HFF-Myc (cell line): ENCODE data around the gene KRT7.

Source experiments
- DNase-seq: peaks from one replicate; pipeline ENCODE4 v3.0.0-alpha.2; 2011; ENCODE audit warnings: low read depth; ENCODE audit errors: extremely low read depth
- H3K4me3 ChIP-seq: replicated peaks from 2 replicates; pipeline ENCODE4 v1.5.1; 2011; ENCODE audit warnings: low read depth, mild to moderate bottlenecking, control low read depth, low read length
- TF ChIP-seq, protein P1 (sequence below): IDR thresholded peaks from 2 replicates; pipeline ENCODE4 v1.5.1; 2012; ENCODE audit warnings: mild to moderate bottlenecking, low read depth, low read length, control low read depth; ENCODE audit errors: missing control alignments

KRT7 gene

DNA sequence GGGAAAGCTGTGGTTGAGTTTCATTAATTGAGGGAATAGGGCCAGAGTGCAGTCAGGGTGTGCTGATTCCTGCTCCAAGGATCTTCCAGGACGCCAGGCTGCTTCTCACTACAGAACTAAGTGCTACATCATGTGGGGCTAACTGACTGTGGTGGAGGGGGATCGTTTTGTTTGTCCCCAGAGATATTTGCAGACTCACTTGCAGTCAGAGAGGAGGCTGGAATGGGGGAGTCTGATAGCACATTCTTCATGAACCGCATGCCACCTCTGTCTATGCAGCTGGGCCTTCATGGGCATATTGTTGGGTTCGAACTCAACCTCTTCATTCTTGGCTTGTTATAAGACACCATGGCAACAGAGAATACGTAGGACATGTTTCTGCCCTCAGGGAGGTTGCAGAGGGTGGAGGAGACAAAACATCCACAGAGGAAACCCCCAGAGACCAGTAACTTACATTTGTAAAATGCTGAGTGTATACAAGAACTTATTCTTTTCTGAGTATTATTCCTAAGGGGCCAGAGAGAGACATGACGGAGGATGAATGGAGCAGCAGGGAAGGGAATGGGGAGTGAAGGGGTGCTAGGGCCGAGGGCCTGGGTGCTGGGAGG is 13.0 kb downstream of the KRT7 start:
- no peak overlapping the region for H3K4me3 ChIP-seq

DNA sequence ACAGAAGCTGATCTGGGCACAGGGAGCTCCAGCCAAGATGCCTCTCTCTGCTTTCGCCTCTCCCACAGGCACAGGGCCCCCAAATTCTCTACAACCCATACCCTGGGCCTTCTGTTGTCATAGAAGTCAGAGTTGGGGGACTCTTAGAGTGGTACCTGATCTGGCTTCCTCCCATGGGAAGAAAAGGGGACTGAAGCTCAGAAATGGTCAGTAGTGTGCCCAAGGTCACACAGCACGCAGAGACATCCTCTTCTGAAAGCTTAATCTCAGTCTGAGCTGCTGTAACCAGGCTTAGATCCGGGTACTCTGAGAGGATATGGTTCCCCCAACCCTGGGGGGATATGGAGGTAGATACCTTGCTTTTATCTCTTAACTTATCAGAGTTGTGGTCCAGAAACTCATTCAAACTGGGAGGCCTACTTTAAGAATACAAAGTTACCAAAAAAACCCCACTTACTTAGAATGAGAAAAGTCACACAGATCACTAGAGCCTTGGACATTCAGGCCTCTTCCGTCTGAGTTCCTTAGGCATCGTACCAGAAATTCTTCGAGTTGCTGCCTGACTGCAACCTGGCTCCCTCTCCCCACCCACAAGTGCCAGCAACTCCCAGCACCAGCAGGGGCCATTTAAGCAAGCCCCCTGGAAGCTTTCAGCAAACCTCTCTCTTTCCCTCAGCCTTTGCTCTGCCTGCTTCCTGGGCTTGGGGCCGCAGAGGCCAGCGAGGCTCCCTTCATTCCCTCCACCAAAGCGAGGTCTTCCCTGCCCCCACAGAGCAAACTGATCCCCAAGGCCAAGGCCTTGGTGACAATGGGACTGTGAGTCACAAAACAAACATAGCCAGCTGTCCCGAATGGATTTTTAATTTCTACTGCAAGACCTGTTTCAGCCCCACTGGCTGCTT is 13.9 kb downstream of the KRT7 start:
- H3K4me3 ChIP-seq, result no peak overlapping the region
- no peak for DNase-seq
- TF ChIP-seq, protein P1, sequence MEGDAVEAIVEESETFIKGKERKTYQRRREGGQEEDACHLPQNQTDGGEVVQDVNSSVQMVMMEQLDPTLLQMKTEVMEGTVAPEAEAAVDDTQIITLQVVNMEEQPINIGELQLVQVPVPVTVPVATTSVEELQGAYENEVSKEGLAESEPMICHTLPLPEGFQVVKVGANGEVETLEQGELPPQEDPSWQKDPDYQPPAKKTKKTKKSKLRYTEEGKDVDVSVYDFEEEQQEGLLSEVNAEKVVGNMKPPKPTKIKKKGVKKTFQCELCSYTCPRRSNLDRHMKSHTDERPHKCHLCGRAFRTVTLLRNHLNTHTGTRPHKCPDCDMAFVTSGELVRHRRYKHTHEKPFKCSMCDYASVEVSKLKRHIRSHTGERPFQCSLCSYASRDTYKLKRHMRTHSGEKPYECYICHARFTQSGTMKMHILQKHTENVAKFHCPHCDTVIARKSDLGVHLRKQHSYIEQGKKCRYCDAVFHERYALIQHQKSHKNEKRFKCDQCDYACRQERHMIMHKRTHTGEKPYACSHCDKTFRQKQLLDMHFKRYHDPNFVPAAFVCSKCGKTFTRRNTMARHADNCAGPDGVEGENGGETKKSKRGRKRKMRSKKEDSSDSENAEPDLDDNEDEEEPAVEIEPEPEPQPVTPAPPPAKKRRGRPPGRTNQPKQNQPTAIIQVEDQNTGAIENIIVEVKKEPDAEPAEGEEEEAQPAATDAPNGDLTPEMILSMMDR, result no peak

More for the DNA sequence above, 13.0 kb downstream of the KRT7 start:
- TF ChIP-seq, protein P1, result no peak
- no peak for DNase-seq

DNA sequence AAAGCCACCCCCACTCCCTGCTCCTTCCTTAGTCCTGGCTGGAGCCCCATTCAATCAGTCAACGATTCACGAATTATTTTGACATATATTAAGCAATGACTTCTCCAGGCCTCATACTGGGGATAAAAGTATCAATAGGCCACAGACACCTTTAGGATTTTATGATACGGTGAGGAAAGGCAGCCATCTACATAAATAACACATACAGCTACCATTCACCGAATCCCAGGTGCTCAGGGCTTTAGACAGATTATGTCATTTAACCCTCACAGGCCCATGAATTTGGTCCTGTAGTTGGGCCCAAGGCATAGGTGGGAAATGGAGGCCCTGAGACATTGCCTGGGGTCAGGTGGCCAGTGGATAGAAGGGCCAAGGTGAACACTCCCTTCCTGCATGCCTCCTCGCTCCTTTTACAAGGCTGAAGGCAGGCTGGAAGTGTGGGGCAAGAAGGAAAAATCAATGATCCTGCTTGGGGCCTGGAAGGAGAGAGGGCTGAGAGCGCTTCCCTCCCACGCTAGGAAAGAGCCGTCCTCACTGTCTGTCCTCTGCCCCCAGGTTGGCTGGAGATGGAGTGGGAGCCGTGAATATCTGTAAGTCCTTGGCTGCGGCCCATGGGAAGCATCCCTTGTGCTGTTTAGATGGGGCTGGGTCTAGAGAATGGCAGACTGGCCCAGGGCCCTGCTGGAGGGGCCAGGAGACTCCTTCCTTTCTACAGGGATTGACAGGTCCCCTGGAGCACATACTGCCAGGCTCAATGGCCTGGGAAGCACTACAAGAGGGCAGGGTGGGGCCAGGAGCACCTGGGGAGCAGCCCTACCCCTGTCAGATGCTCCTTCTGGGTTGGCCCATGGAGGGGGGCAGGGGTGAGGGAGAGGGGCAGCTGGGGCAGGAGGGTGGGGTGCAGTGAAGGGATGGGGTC is 14.8 kb downstream of the KRT7 start:
- no peak for DNase-seq
- TF ChIP-seq, protein P1, result no peak
- no peak overlapping the region for H3K4me3 ChIP-seq

DNA sequence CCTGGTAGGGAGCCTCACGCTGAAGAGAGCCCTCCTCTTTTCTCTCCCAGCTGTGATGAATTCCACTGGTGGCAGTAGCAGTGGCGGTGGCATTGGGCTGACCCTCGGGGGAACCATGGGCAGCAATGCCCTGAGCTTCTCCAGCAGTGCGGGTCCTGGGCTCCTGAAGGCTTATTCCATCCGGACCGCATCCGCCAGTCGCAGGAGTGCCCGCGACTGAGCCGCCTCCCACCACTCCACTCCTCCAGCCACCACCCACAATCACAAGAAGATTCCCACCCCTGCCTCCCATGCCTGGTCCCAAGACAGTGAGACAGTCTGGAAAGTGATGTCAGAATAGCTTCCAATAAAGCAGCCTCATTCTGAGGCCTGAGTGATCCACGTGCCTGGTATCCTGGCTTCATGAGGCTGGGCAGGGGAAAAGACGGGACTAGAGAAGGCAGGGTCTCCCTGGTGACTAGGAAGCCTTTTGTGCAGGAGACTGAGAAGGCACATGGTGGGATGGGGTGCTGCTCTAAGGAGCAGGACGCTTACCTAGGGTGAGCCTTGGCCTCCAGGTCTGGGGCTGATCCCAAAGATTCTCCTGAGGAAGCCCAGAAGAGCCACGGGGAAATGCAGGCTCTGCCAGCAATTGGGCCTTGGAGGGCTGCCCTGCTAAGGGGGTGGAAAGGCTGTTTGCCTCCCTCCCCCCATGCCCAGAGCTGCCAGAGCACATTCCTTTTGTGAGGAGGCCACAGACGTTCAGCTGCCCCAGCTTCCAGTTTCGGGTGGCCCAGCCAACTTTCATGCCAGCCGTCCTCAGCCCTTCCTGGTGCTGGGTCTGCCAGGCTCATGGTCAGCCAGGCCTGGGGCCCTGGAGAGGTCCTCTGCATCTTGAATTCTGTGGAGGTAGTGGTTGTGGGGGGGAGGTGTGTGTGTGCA is 15.8 kb downstream of the KRT7 start:
- DNase-seq, result no peak
- no peak overlapping the region for H3K4me3 ChIP-seq
- TF ChIP-seq, protein P1, result no peak

DNA sequence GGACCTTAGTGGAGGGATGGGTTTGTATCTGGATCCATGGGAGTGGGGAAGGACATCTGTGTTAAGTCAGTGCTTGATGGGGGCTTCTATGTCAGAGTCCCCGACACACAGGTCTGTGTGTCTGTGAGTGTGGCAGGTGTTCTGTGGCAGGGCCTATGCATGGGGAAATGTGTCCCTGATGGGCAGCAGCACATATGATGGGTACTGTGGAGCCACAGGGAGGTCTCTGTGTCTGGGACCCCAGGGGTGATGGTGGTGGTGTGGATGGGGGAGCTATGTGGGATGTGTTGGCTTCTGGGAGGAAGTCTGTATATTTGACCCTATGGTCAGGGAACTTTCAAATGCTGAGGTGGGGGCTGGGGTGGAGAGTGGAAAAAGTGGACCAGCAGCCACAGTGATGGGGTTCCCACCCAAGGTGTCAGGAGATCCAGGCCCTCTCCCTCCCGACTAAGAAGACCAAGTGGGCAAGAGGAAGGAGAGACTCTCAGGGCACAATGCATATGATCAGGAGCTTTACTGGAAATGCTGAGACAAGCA is 16.5 kb downstream of the KRT7 start:
- DNase-seq, result no peak
- TF ChIP-seq, protein P1, result no peak
- H3K4me3 ChIP-seq, result no peak overlapping the region
